GM08714 (cell line): ENCODE measurements around the gene NXPH4.
A peak's percentile ranks its signal among the peaks of the same experiment; 100 is the strongest.

ENCODE experiments used
- H3K4me3 ChIP-seq: fragments of 200-500 bp; sonication (Bioruptor generic); 2 replicates; pipeline ENCODE4 v1.5.1; 2014; ENCODE audit warnings: mild to moderate bottlenecking, low read length, inconsistent platforms
- ZNF274 ChIP-seq: IDR thresholded peaks from 2 replicates; pipeline ENCODE4 v1.6.1; 2012; ENCODE audit warnings: mild to moderate bottlenecking, low read depth, low read length

NXPH4 gene

GRCh38 chr12:57234233-57234570 is 17.6 kb downstream of the NXPH4 start:
- no peak for TF ChIP-seq ZNF274
- no peak overlapping the region for H3K4me3 ChIP-seq

- H3K4me3 ChIP-seq = no peak overlapping the region
These were observed 18.0 kb downstream of the NXPH4 start for GRCh38 chr12:57234571-57235016.

GRCh38 chr12:57235017-57235727 is 18.6 kb downstream of the NXPH4 start:
- no peak for TF ChIP-seq ZNF274
- H3K4me3 ChIP-seq = no peak overlapping the region

More at GRCh38 chr12:57234571-57235016, 18.0 kb downstream of the NXPH4 start:
- no peak for TF ChIP-seq ZNF274

DNA sequence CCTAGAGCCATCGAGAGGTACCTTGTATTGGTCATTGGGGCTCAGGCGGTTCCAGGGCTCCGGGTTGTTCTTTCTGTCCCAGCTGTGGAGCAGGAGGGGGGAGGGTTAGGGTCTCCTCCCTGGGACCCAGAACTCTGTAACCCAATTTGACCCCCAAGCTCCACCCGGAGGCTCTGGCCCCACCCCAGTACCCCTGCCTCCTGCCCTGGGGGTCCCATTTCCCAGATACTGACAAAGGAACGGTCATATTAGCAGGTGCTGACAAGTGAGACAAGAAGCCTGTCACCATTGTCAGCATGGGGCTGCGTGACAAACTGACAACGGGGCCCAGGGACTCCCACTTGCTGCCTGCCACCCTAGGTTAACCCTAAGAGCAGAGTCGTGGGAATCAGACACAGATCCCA is 19.1 kb downstream of the NXPH4 start:
- no peak for TF ChIP-seq ZNF274
- no peak overlapping the region for H3K4me3 ChIP-seq

DNA sequence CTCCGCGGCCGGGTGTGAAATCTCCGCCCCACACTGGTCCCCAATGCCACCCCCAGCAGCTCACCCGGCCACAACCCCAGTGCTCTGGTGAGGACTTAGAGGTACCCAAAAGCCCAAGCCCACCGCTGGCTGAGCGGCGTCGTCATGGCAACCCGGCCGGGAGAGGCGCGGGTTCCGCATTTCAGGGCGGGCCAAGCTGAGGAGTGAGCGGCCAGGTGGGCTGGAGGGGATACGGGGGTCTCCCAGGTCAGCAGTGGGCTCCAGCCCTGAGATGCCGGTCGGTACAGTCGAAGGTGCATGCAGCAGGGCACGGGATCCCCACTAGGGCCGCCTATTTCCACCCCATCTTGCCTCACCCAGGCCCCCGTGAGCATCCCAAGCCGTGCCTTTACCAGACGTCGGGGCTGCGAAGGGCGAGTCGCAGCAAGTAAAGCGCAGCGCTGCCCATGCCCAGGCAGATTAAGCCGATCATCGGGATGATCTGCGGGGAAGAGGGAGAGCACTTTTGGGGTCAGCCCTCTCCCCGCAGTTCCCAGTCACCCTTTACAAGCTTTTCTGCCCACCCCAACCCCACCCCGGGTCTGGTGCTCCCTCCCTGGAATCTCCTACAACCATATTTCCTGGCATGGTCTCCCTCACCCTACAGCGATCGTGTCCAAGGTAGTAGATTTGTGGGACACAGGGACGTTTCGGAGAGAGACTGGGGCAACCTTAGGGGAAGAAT is 19.8 kb downstream of the NXPH4 start:
- H3K4me3 ChIP-seq = no peak overlapping the region
- no peak for TF ChIP-seq ZNF274

DNA sequence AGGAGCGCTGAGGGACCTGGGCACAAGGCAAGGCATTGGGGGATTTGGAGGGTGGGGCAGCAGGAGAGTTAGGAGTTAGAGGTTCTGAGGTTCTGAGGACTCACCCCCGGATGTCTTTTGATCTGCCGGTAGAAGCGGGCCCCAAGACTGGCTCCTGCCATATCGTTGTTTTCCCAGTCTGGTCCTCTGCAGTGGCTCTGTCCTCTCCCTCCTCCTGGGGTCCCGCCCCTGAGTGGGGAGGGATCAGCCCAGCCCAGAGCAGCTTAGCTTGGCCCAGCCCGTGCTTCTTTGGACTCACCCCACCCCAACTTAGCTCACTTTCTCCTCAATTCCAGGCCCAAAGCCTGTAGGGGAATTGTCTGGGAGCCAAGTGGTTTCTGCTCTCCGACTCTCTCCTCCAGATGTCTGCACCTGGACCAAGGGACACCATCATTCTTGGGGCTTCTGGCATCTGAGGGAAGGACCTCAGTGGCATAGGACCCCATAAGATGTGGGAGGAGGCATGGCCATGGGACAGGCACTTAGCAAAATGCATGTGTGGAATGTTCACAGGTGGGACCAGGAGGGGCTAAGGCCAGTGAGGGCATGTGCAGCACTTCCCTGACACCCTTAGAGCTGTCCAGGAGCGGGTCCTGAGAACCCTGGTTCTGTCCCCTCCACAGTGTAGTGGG is 20.5 kb downstream of the NXPH4 start:
- no peak for TF ChIP-seq ZNF274
- no peak overlapping the region for H3K4me3 ChIP-seq

DNA sequence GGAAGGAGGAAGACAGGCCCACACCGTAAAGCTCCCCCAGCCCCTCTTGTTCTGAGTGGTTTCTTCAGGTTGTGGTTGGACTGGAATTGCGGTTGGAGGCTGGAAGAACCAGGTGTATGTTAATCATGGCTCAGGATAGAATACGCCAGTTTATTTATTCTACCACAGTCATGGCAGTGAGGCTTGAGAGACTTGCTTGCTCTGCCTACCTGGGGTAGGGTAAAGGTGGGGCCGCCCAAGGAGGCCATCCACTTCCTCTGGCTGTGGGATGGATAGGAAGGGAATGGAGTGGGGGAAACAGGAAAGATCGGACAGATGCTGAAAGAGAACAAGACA is 21.0 kb downstream of the NXPH4 start:
- no peak for TF ChIP-seq ZNF274
- H3K4me3 ChIP-seq = no peak overlapping the region

GRCh38 chr12:57237932-57238853 is 21.6 kb downstream of the NXPH4 start:
- peak overlapping the region; percentile 23; the same call in 1 of the 2 replicates for H3K4me3 ChIP-seq
- TF ChIP-seq ZNF274 = no peak

- no peak for TF ChIP-seq ZNF274
- peak overlapping the region; percentile 61; the same call in 1 of the 2 replicates for H3K4me3 ChIP-seq
These were observed 22.4 kb downstream of the NXPH4 start for GRCh38 chr12:57238854-57239554.

- peak overlapping the region; percentile 61; the same call in 1 of the 2 replicates for H3K4me3 ChIP-seq
- TF ChIP-seq ZNF274 = no peak
These were observed 23.0 kb downstream of the NXPH4 start for GRCh38 chr12:57239587-57240065.

DNA sequence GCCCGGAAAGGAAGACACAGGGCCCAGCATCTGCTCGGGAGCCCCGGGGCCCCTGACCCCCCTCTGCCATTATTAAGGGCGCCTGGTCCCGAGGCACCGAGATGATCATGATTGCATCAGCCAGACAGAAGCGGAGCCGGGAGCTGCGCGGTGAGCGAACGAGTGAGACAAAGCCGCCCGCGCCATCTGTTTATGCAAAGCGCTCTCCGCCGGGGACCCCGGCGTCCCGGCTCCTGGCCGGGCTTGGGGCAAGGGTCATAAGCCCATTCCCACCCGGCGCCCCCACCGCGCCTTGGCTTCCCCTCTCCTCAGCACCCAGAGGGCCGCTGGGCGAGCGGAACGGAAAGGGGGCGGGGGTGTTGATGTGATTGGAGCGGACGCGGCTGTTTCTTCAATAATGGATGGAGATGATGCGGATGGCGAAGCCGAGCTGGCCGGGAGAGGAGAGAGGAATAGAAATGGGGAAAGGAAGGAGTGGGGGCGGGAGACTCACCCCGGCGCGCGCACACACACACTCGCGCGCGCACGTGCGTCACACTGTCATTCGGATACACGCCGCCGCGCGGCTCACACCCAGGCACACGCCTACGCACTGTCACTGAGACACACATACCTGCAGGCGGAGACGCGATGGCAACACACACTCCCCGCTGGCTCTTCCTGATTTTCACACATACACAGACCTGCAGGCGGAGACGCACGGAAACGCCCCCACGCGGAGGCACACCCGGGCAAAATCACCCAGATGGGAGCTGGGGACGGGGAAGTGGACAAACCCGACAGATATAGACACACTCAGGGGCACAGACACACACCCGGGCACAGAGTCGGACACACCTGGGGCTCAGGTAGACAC is 23.7 kb downstream of the NXPH4 start:
- peak overlapping the region; percentile 61; the same call in 1 of the 2 replicates for H3K4me3 ChIP-seq
- no peak for TF ChIP-seq ZNF274

- no peak for TF ChIP-seq ZNF274
- H3K4me3 ChIP-seq = no peak overlapping the region; the same call in 1 of the 2 replicates
These were observed 24.4 kb downstream of the NXPH4 start for GRCh38 chr12:57240926-57241401.
